ENCODE measurements around the gene CKB. TPM values are rescaled to one million over a fixed set of nuclear protein-coding genes. Genes with fewer than 3 reads are reported as not detected.

The CKB gene
- total RNA-seq, 1 donor from 2014 or later = 139 TPM

DNA sequence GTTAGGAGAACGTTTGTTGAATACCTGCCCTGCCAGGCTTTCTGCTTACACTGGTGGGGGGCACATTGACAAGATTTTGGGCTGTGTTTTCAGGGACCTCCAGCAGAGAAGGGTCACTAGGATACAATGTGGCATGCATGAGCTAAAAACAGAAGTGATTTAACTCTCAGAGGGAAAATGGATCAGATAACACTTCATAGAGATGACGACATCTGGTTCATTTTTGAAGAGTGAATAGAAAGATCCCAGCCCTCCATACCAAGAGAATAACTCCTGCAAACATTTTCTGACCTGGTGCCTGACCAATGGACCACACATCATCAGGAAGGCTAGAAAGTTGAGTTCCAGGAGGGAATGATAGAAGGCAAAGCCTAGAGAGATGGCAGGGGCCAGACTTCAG lies 33.7 kb downstream of the CKB start:
- Mint-ChIP-seq H3K27me3 (ENCODE audit: low read depth) (no peaks in the 10 kb centered on the region), H3K27ac (ENCODE audit: unreplicated experiment) (peak overlapping the region; percentile 73), H3K4me3 (ENCODE audit: unreplicated experiment) (no peak overlapping the region), H3K4me1 (ENCODE audit: low read depth) (peaks cover 19% of the 10 kb centered on the region), H3K36me3 (ENCODE audit: low read depth) (peaks cover 10% of the 10 kb centered on the region), H3K9me3 (ENCODE audit: low read depth) (no peaks in the 10 kb centered on the region)
- TF ChIP-seq, protein P1, sequence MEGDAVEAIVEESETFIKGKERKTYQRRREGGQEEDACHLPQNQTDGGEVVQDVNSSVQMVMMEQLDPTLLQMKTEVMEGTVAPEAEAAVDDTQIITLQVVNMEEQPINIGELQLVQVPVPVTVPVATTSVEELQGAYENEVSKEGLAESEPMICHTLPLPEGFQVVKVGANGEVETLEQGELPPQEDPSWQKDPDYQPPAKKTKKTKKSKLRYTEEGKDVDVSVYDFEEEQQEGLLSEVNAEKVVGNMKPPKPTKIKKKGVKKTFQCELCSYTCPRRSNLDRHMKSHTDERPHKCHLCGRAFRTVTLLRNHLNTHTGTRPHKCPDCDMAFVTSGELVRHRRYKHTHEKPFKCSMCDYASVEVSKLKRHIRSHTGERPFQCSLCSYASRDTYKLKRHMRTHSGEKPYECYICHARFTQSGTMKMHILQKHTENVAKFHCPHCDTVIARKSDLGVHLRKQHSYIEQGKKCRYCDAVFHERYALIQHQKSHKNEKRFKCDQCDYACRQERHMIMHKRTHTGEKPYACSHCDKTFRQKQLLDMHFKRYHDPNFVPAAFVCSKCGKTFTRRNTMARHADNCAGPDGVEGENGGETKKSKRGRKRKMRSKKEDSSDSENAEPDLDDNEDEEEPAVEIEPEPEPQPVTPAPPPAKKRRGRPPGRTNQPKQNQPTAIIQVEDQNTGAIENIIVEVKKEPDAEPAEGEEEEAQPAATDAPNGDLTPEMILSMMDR (IDR thresholded peaks at IDR 0.05) = no peak
- no peak for DNase-seq (ENCODE audit: low spot score)

DNA sequence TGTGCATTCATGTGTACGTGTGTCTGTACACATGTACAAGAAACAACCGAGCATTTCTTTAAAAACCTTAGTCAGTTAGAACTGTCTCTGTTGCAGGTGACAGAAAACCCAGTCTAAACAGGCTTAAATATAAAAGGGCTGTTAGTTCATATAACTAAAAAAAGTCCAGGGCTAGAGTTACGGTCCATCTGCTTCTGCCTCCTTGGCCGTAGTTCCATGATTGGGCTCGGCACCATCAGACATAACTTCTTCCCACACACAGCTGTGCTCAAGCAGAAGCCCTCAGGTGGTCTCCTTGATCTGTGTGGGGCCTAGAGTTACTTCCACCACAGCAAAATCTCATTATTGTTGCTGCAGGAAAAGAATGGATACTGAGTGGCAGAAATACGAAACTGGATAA lies 34.6 kb downstream of the CKB start:
- Mint-ChIP-seq H3K36me3 (ENCODE audit: low read depth) (peaks cover 10% of the 10 kb centered on the region), H3K4me1 (ENCODE audit: low read depth) (peaks cover 19% of the 10 kb centered on the region), H3K27me3 (ENCODE audit: low read depth) (no peaks in the 10 kb centered on the region)

DNA sequence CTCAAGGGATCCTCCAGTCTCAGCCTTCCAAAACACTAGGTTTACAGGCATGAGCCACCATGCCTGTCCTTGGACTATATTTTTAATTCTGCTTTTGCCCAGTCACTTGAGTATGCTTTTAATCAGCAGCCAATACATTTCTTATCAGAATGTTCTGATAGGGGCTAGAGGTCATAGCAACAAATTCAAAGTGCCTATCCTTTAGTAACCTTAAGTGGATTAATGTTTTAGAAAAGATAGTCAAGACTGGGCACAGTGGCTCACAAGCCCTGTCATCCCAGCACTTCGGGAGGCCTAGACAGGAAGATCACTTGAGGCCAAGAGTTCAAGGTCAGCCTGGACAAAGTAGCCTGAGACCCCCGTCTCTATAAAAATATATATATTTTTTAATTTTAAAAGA lies 37.1 kb downstream of the CKB start:
- Mint-ChIP-seq H3K9me3 (ENCODE audit: low read depth) (no peaks in the 10 kb centered on the region), H3K4me1 (ENCODE audit: low read depth) (peaks cover 19% of the 10 kb centered on the region), H3K27ac (ENCODE audit: unreplicated experiment) (no peak overlapping the region), H3K27me3 (ENCODE audit: low read depth) (no peaks in the 10 kb centered on the region), H3K36me3 (ENCODE audit: low read depth) (peaks cover 14% of the 10 kb centered on the region), H3K4me3 (ENCODE audit: unreplicated experiment) (no peak overlapping the region)
- no peak for DNase-seq (ENCODE audit: low spot score)
- TF ChIP-seq, protein P1 (IDR thresholded peaks at IDR 0.05) = no peak

More for the DNA sequence above, 34.6 kb downstream of the CKB start:
- Mint-ChIP-seq H3K4me3 (ENCODE audit: unreplicated experiment) (no peak overlapping the region), H3K27ac (ENCODE audit: unreplicated experiment) (no peak overlapping the region), H3K9me3 (ENCODE audit: low read depth) (no peaks in the 10 kb centered on the region)
- no peak for DNase-seq (ENCODE audit: low spot score)
- TF ChIP-seq, protein P1 (IDR thresholded peaks at IDR 0.05) = no peak

DNA sequence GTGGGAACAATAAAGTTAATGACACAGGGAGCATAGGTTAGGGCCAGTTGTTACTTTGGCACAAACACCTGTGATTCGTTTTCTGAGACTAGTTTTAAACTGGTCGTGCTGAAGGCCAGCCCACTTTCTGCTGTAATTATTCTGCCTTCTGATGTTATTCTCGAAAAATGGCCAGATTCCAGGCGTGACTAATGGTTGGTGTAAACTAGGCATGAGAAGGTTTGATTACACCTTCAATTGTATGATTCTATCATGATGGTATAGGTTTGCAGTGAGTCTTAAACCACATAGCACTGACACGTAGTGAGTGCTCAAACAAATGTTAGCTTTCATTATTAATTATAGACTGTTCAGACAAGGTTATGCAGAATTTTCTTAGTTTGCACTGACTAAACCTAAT lies 39.0 kb downstream of the CKB start:
- Mint-ChIP-seq H3K4me1 (ENCODE audit: low read depth) (peaks cover 6% of the 10 kb centered on the region), H3K27me3 (ENCODE audit: low read depth) (no peaks in the 10 kb centered on the region), H3K27ac (ENCODE audit: unreplicated experiment) (no peak overlapping the region), H3K9me3 (ENCODE audit: low read depth) (no peaks in the 10 kb centered on the region), H3K4me3 (ENCODE audit: unreplicated experiment) (no peak overlapping the region), H3K36me3 (ENCODE audit: low read depth) (peaks cover 11% of the 10 kb centered on the region)
- DNase-seq (ENCODE audit: low spot score) = no peak
- TF ChIP-seq, protein P1 (IDR thresholded peaks at IDR 0.05) = no peak

DNA sequence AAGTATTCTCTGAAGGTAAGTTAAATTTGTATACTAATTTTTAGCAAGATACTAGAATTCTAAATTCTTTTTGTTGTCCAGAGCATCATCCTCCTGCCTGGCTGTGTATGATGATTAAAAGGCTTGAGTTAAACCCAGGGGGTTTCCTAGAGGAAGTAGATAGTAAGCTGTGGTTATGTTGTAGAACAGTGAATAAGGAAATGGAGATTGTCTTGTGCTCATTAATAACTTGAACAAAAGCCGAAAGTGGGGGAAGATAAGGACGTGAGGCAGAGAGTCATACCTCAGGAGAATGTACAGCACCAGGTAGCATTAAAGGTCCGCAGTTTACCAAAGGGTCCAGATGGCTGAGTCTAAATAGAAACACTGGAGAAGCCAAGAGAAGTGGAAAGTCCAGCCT lies 42.0 kb downstream of the CKB start:
- no peak overlapping the region for H3K27ac Mint-ChIP-seq (ENCODE audit: unreplicated experiment)
- H3K9me3 Mint-ChIP-seq (ENCODE audit: low read depth) = no peaks in the 10 kb centered on the region
- no peaks in the 10 kb centered on the region for H3K27me3 Mint-ChIP-seq (ENCODE audit: low read depth)
- H3K36me3 Mint-ChIP-seq (ENCODE audit: low read depth) = peaks cover 20% of the 10 kb centered on the region
- TF ChIP-seq, protein P1 (IDR thresholded peaks at IDR 0.05) = no peak
- H3K4me3 Mint-ChIP-seq (ENCODE audit: unreplicated experiment) = no peak overlapping the region
- no peak for DNase-seq (ENCODE audit: low spot score)
- no peaks in the 10 kb centered on the region for H3K4me1 Mint-ChIP-seq (ENCODE audit: low read depth)

Measured in chondrocyte (in vitro differentiated cells).